H7 (cell line): ENCODE measurements around the gene EVL. TPM values are rescaled to one million over a fixed set of nuclear protein-coding genes. Genes with fewer than 3 reads are reported as not detected.
"Not testable (repeated sequence)": the region's sequence is repeated elsewhere in the genome, so short reads cannot be mapped to it uniquely, and the experiment has no call there.

Source experiments
- DNase-seq: peaks from one replicate; pipeline ENCODE4 v3.0.0; 2012
- H3K27me3 ChIP-seq: 2 replicates; pipeline ENCODE4 v1.6.0; 2011; ENCODE audit warnings: mild to moderate bottlenecking, low read length; ENCODE audit not compliant: control insufficient read depth, insufficient read depth
- H3K36me3 ChIP-seq: replicated peaks from 2 replicates; pipeline ENCODE4 v1.5.1; 2011; ENCODE audit warnings: low read length; ENCODE audit not compliant: control insufficient read depth, insufficient read depth
- H3K4me3 ChIP-seq: 2 replicates; pipeline ENCODE4 v1.5.1; 2011; ENCODE audit warnings: low read depth, mild to moderate bottlenecking, control low read depth, low read length, moderate library complexity; ENCODE audit not compliant: insufficient read depth
- total RNA-seq: library from RNA; depleted of rRNA; stranded (reverse); fragments of >200 nt; shearing (Covaris generic); gene quantifications from 2 replicates; pipeline ENCODE4 v1.2.3, GENCODE V29; 2014

EVL gene
- total RNA-seq, 1 experiment from 2014 or later: 38.9 TPM

GRCh38 chr14:100148837-100149731 is 83.9 kb downstream of the EVL start:
- no peak for DNase-seq
- Histone ChIP-seq H3K4me3 (no peak overlapping the region), H3K27me3 (no peaks in the 10 kb centered on the region), H3K36me3 (no peaks in the 10 kb centered on the region)

DNA sequence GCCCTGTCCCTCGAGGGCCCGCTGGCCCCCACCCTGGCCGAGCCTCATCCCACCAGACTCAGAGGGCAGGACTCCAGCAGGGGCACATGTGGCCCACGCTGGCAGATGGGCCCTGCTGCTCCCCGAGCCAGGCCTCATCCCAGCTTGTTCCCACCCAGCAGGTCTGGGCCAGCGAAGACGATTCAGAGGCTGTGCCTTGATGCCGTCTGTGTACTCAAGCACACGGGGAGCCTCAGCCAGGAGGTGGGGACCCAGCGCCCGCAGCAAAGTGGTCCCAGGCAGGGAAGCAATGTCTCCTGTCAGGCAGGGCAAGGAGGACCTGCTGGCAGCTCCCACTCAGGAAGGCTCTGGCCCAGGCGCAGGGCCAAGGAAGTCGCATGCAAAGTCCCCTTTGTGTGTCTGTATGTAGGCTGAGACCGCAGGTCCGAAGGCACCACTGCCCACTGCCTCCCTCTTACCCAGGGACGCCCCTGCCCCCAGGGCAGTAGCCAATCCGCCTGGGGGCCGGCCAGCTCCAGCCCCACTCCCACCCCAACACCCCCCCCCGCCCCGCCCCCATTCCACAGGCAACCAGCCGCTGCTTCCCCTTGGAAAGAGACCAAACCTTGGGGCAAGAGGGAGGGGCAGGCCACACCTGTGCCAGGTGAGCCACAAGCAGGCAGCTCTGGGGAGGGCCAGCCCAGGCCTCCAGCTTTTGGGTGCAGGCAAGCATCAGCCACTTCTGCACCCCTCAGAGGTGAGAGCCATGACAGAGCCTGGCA is 84.8 kb downstream of the EVL start:
- no peak overlapping the region for H3K4me3 ChIP-seq
- no peaks in the 10 kb centered on the region for H3K36me3 ChIP-seq
- peak; percentile 67 for DNase-seq
- H3K27me3 ChIP-seq: no peaks in the 10 kb centered on the region; the same call in 1 of the 2 replicates

DNA sequence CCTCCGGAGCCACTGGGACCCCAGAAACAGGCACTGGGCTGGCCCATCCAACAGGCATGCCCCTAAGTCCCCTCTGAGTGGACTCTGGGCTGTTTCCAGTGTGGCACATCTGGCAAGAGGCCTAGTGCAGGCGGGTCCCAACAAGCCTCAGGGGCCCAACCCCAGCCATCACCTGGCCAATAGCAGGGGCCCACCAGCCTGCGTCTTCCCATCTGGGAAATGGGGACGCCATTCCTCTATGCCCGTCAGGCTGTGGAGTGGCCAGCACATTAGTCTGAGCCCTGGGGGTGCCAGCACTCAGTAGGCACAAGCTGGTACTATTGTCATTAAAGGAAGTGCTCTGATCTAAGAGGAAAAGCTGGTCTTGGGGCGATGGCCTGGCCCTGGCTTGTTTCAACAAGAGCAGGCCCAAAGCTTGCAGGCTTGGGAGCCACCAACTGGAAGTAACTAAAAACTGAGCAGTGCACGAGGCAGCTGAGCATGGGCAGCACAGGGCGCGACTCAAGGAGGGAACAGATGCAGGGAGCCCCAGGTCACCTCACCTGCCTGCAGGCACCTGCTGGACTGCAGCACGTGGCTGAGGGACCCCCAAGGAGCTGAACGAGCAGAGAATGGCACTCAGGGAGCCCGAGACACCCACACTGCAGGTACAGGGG is 85.8 kb downstream of the EVL start:
- no peak overlapping the region for H3K4me3 ChIP-seq
- DNase-seq: no peak
- no peaks in the 10 kb centered on the region for H3K36me3 ChIP-seq
- H3K27me3 ChIP-seq: peaks cover 1% of the 10 kb centered on the region; the same call in 1 of the 2 replicates

DNA sequence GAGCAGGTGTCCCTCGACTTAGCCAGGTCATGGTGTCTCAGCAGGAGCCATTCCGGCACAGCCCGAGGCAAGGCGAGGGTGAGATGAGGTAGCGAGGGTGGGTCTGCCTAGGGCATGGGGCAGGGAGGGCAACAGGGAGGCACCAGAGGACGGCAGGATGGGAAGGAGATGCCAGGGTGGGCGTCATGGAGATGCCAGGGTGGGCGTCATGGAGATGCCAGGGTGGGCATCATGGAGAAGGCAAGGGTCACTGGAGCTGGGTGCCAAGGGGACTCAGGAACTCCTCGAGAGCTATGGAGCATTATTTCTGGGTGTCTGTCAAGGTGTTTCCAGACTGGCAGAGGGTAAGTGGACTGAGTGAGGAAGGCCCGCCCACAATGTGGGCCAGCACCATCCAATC is 86.9 kb downstream of the EVL start:
- H3K4me3 ChIP-seq: no peak overlapping the region
- peaks cover 7% of the 10 kb centered on the region; the same call in 1 of the 2 replicates for H3K27me3 ChIP-seq
- DNase-seq: no peak
- H3K36me3 ChIP-seq: no peaks in the 10 kb centered on the region

DNA sequence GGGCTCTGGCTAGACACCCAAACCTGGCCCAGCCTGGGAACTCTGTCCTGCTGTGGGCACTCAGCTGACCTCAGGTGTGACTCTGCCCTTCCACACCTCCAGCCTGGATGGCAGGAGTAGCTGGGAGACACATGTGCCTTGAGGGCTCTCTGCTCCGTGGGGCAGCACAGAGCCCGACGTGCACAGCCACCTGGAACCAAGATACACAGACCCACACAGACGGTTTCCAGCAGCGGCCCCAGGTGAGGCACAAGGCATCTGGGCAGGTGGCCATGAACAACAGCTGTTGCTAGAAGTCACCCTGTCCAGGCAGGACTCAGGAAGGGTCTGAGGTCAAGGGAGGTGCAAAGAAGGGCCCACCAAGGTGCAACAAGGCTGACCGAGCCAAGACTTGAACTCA is 88.3 kb downstream of the EVL start:
- Histone ChIP-seq H3K27me3 (peaks cover 19% of the 10 kb centered on the region), H3K36me3 (no peaks in the 10 kb centered on the region), H3K4me3 (no peak overlapping the region)
- no peak for DNase-seq

- Histone ChIP-seq H3K36me3 (no peaks in the 10 kb centered on the region), H3K27me3 (peaks cover 34% of the 10 kb centered on the region), H3K4me3 (no peak overlapping the region)
- peak; percentile 94 for DNase-seq
Measured at GRCh38 chr14:100155049-100155621, 89.9 kb downstream of the EVL start.

DNA sequence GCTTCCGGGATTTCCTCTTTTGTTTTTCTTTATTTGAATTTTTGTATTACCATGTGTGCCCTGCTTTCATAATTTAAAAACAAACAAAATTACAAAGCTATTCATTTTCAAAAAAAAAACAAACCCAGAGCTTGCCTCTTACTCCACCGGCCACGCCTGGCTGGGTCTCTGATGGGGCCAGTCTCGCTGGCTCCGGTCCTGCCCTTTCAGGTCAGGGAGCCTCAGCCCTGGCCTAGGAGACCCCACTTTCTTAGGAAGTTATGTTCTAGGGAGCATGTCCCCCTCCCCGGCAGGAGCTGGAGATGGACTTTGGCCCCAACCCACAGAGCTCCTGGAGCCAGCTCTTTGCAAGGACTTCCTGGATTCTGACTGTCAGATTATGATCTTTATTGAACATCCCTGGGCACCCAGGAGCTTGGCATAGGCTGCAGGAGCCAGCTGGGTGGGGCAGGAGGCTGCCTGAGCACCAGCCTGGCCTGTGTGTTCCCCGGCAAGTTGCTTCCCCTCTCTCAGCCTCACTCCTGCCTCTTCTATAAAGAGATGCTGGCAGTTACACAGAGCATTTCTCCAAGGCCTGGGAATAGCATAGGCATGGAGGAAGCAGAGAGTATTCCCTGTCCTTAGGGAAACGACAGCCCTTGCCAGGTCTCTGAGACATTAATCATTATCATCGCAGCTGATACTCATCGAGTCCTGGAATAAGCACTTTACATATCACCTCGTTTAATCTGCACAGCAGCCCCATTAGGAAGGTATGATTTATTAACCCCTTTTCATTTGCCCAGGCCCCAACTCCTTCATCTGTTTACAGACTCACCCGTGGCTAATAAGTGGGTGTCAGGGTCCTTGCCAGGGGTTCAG is 90.8 kb downstream of the EVL start:
- Histone ChIP-seq H3K36me3 (no peaks in the 10 kb centered on the region), H3K4me3 (no peak overlapping the region), H3K27me3 (peaks cover 43% of the 10 kb centered on the region)
- no peak for DNase-seq

DNA sequence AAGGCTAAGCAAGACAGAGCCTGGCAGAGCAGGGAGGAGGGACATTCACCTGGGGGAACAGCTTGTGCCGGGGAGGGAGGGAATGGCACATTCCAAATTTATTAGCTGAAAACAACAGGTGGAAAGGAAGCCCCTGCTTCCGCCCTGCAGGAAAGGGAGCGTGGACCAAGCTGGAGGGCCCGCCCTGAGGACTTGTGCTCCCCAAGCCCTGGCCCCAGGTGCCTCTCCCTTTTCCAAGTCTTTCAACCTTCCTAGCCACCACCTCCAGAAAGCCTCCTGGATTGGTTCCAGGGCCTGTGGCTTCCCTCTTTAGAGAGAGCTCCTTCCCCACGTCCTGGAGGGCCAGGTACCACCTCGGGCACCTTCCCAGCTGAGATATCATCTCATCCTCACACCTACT is 91.6 kb downstream of the EVL start:
- H3K4me3 ChIP-seq: no peak overlapping the region
- H3K27me3 ChIP-seq: peaks cover 48% of the 10 kb centered on the region
- no peaks in the 10 kb centered on the region for H3K36me3 ChIP-seq
- no peak for DNase-seq

DNA sequence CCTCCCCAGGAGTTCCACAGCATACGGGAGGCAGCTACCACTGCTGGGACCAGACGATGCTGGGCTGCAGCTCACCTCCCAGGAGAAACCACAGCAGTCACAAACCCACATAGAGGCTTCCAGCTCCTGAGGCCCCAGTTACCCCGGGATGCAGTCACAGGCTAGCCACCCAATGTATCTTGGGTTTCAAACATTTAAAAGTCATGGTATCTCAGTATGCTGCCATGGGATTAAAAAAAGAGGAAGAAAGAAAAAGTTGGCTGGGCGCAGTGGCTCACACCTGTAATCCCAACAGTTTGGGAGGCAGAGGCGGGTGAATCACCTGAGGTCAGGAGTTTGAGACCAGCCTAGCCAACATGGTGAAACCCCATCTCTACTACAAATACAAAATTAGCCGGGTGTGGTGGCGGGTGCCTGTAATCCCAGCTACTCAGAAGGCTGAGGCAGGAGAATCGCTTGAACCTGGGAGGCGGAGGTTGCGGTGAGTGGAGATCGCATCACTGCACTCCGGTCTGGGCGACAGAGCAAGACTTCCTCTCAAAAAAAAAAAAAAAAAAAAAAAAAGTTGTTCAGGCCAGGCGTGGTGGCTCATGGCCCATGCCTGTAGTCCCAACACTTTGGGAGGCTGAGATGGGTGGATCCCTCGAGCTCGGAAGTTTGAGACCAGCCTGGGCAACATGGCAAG is 92.5 kb downstream of the EVL start:
- peaks cover 48% of the 10 kb centered on the region for H3K27me3 ChIP-seq
- DNase-seq: not testable (repeated sequence)

GRCh38 chr14:100158566-100159093 is 93.4 kb downstream of the EVL start:
- Histone ChIP-seq H3K36me3 (no peaks in the 10 kb centered on the region), H3K4me3 (peak overlapping the region; percentile 49; the same call in 1 of the 2 replicates), H3K27me3 (peaks cover 48% of the 10 kb centered on the region)
- DNase-seq: peak; percentile 71

More for the DNA sequence above, 92.5 kb downstream of the EVL start:
- H3K4me3 ChIP-seq, H3K36me3 ChIP-seq: not testable (repeated sequence)

- Histone ChIP-seq H3K4me3 (peak within 1 kb of the TSS; percentile 55), H3K36me3 (no peaks in the 10 kb centered on the region), H3K27me3 (peaks cover 48% of the 10 kb centered on the region)
- peak; percentile 99 for DNase-seq
Measured at GRCh38 chr14:100159094-100159864, 94.1 kb downstream of the EVL start, which contains the start of gene DEGS2. Gene DEGS2 (minus strand): TSS chr14:100159645. CDS start chr14:100159587, 58 bp downstream.

GRCh38 chr14:100159865-100160533 is 94.8 kb downstream of the EVL start:
- peak overlapping the region; percentile 55 for H3K4me3 ChIP-seq
- peak; percentile 93 for DNase-seq
- no peaks in the 10 kb centered on the region for H3K36me3 ChIP-seq
- H3K27me3 ChIP-seq: peaks cover 48% of the 10 kb centered on the region
